Hepatocyte (in vitro differentiated cells): ENCODE data around the gene KDM6B.

Source experiments
- EZH2 ChIP-seq: fragments of 200-600 bp; sonication (generic); IDR thresholded peaks from 2 replicates; pipeline ENCODE4 v1.6.1; 2016; ENCODE audit warnings: antibody characterized with exemption, mild to moderate bottlenecking, borderline replicate concordance
- TF ChIP-seq, protein P1 (sequence below): fragments of 200-600 bp; sonication (generic); IDR thresholded peaks from 2 replicates; pipeline ENCODE4 v1.5.1; 2016; ENCODE audit warnings: antibody characterized with exemption, mild to moderate bottlenecking; ENCODE audit not compliant: poor library complexity

- TF ChIP-seq, protein P1, sequence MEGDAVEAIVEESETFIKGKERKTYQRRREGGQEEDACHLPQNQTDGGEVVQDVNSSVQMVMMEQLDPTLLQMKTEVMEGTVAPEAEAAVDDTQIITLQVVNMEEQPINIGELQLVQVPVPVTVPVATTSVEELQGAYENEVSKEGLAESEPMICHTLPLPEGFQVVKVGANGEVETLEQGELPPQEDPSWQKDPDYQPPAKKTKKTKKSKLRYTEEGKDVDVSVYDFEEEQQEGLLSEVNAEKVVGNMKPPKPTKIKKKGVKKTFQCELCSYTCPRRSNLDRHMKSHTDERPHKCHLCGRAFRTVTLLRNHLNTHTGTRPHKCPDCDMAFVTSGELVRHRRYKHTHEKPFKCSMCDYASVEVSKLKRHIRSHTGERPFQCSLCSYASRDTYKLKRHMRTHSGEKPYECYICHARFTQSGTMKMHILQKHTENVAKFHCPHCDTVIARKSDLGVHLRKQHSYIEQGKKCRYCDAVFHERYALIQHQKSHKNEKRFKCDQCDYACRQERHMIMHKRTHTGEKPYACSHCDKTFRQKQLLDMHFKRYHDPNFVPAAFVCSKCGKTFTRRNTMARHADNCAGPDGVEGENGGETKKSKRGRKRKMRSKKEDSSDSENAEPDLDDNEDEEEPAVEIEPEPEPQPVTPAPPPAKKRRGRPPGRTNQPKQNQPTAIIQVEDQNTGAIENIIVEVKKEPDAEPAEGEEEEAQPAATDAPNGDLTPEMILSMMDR, result no peak
- no peak for TF ChIP-seq EZH2
These were observed 13.0 kb downstream of the KDM6B start for GRCh38 chr17:7846765-7847661.
